Measurements from ENCODE around the gene MCTP1. TPM values are rescaled to one million over a fixed set of nuclear protein-coding genes. Genes with fewer than 3 reads are reported as not detected.
"Not testable (repeated sequence)": the region's sequence is repeated elsewhere in the genome, so short reads cannot be mapped to it uniquely, and the experiment has no call there.

The MCTP1 gene
- total RNA-seq, 4 donors from 2014 or later: 5.4 to 22.1 (median 5.8) TPM

DNA sequence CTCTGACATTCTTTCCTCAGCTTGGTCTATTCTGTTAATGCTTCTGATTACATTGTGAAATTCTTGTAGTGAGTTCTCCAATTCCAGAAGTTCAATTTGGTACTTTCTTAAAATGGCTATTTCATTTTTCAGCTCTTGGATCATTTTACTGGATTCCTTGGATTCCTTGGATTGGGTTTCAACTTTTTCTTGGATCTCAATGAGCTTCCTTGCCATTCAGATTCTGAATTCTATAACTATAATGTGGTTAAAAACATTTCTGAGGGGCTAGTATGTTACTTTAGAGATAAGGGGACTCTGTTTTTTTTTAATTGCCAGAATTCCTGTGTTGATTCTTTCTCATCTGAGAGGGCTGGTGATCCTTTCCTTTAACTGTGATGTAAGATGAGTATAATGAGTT is 136.4 kb downstream of the MCTP1 start:
- Histone ChIP-seq H3K27me3 (no peaks in the 10 kb centered on the region), H3K36me3 (no peaks in the 10 kb centered on the region), H3K4me1 (no peaks in the 10 kb centered on the region), H3K4me3 (no peak overlapping the region), H3K9me3 (no peaks in the 10 kb centered on the region), H3K27ac (no peak overlapping the region)
- in situ Hi-C loops (cut with MboI; ENCODE audit: low sequenced_read_pairs in 4 of 4): no loop called here
- DNase-seq (no peak), ATAC-seq (no peak)
- TF ChIP-seq, protein P1, sequence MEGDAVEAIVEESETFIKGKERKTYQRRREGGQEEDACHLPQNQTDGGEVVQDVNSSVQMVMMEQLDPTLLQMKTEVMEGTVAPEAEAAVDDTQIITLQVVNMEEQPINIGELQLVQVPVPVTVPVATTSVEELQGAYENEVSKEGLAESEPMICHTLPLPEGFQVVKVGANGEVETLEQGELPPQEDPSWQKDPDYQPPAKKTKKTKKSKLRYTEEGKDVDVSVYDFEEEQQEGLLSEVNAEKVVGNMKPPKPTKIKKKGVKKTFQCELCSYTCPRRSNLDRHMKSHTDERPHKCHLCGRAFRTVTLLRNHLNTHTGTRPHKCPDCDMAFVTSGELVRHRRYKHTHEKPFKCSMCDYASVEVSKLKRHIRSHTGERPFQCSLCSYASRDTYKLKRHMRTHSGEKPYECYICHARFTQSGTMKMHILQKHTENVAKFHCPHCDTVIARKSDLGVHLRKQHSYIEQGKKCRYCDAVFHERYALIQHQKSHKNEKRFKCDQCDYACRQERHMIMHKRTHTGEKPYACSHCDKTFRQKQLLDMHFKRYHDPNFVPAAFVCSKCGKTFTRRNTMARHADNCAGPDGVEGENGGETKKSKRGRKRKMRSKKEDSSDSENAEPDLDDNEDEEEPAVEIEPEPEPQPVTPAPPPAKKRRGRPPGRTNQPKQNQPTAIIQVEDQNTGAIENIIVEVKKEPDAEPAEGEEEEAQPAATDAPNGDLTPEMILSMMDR (IDR thresholded peaks at IDR 0.05 in 4 of 5, conservative IDR thresholded peaks at IDR 0.05 in 1 of 5): no peak
- no peak for TF ChIP-seq POLR2A (IDR thresholded peaks at IDR 0.05)
- intact Hi-C loops (cut with DNase I; ENCODE audit: low total_unique reads): no loop called here

GRCh38 chr5:95143858-95144257 is 141.0 kb downstream of the MCTP1 start:
- in situ Hi-C loops (cut with MboI; ENCODE audit: low sequenced_read_pairs in 4 of 4); ATAC-seq; intact Hi-C loops (cut with DNase I; ENCODE audit: low total_unique reads); DNase-seq; H3K27ac ChIP-seq; H3K9me3 ChIP-seq; H3K27me3 ChIP-seq; H3K4me1 ChIP-seq; H3K36me3 ChIP-seq; H3K4me3 ChIP-seq: not testable (repeated sequence)

DNA sequence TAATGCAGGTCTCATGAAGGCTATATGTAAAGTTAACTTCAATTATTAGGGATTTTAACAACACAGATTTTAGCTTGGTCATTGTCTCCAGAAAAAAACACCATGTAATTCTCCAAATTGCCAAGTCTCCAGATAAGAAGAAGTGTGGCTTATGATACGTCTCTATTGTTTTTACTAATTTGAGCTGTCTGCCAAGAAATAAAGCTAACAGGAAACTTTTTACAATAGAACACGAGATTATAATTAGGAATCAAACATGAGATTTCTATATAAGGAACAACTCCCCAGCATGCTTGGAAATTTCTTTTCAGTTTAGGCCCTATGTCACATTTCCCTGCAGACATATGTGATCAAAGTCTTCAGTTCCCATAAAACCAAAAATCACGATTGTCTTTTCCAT is 142.7 kb downstream of the MCTP1 start:
- intact Hi-C loops (cut with DNase I; ENCODE audit: low total_unique reads) (no loop called here), in situ Hi-C loops (cut with MboI; ENCODE audit: low sequenced_read_pairs in 4 of 4) (no loop called here)
- H3K27me3 ChIP-seq: no peaks in the 10 kb centered on the region
- ATAC-seq (peak; percentile 26 to 46), DNase-seq (no peak)
- no peaks in the 10 kb centered on the region for H3K4me1 ChIP-seq
- no peak for TF ChIP-seq POLR2A (IDR thresholded peaks at IDR 0.05)
- TF ChIP-seq, protein P1 (IDR thresholded peaks at IDR 0.05 in 4 of 5, conservative IDR thresholded peaks at IDR 0.05 in 1 of 5): no peak
- H3K36me3 ChIP-seq: no peaks in the 10 kb centered on the region
- peak overlapping the region in 3 of 4 donors; percentile 42 to 52 (median 49) for H3K27ac ChIP-seq
- H3K4me3 ChIP-seq: no peak overlapping the region
- no peaks in the 10 kb centered on the region for H3K9me3 ChIP-seq

- intact Hi-C loops (cut with DNase I; ENCODE audit: low total_unique reads) (no loop called here), in situ Hi-C loops (cut with MboI; ENCODE audit: low sequenced_read_pairs in 4 of 4) (no loop called here)
- H3K9me3 ChIP-seq: no peaks in the 10 kb centered on the region
Observed at GRCh38 chr5:95141141-95141540, 143.8 kb downstream of the MCTP1 start.

DNA sequence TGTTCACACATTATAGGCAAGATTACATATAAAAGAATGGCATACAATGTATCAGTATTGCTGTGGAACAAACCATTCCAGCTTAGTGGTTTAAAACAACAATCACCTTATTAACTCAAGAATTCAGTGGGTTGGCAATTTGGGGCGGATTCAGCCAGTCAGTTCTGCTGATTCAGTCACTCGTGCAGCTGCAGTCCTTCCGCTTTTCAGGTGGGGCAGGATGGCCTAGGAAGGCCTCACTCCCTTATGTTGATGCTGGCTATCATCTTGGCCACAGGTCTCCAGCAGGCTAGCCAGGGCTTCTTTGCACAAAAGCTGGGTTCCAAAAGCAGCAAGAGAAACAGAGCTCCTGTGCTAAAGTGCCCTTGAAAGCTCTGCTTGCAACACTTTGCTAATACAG is 150.6 kb downstream of the MCTP1 start:
- intact Hi-C loops (cut with DNase I; ENCODE audit: low total_unique reads) (loop anchor here (10.0 kb wide), 1 partner anchor 50 kb away; no protein-coding TSS in a partner anchor), in situ Hi-C loops (cut with MboI; ENCODE audit: low sequenced_read_pairs in 4 of 4) (no loop called here)
- no peak for ATAC-seq
- H3K4me3 ChIP-seq: no peak overlapping the region
- no peaks in the 10 kb centered on the region for H3K9me3 ChIP-seq
- no peak for DNase-seq
- no peak for TF ChIP-seq POLR2A (IDR thresholded peaks at IDR 0.05)
- TF ChIP-seq, protein P1 (IDR thresholded peaks at IDR 0.05 in 4 of 5, conservative IDR thresholded peaks at IDR 0.05 in 1 of 5): no peak
- no peak overlapping the region for H3K27ac ChIP-seq
- H3K36me3 ChIP-seq: no peaks in the 10 kb centered on the region
- no peaks in the 10 kb centered on the region for H3K27me3 ChIP-seq
- H3K4me1 ChIP-seq: no peaks in the 10 kb centered on the region

More at GRCh38 chr5:95141141-95141540, 143.8 kb downstream of the MCTP1 start:
- Histone ChIP-seq H3K4me3 (no peak overlapping the region), H3K27me3 (no peaks in the 10 kb centered on the region), H3K4me1 (no peaks in the 10 kb centered on the region), H3K36me3 (no peaks in the 10 kb centered on the region), H3K27ac (peak overlapping the region in 3 of 4 donors; percentile 11 to 49 (median 37))
- ATAC-seq (no peak), DNase-seq (no peak)
- TF ChIP-seq POLR2A (IDR thresholded peaks at IDR 0.05): no peak
- TF ChIP-seq, protein P1 (IDR thresholded peaks at IDR 0.05 in 4 of 5, conservative IDR thresholded peaks at IDR 0.05 in 1 of 5): no peak
